ENCODE data around the gene RRAD. TPM values are rescaled to one million over a fixed set of nuclear protein-coding genes. Genes with fewer than 3 reads are reported as not detected.

RRAD gene
- total and polyA plus RNA-seq, 4 donors = 0.14 to 0.61 (median 0.54) TPM

- H3K9me3 ChIP-seq (ENCODE audit: control insufficient read depth in 4 of 4, low read length in 3 of 4) = no peaks in the 10 kb centered on the region
- H3K4me3 ChIP-seq (ENCODE audit: low read depth in 1 of 3, low read length in 3 of 3) = peak overlapping the region; percentile 68 to 82 (median 74)
- WGBS = 2% methylated on average over 23 of the region's 23 CpGs
- peak overlapping the region; percentile 75 to 80 for H3K27ac ChIP-seq (ENCODE audit: low read depth in 1 of 2, low read length in 2 of 2)
- no peak for DNase-seq (ENCODE audit: low spot score)
- TF ChIP-seq EGR1 (IDR thresholded peaks at IDR 0.05; ENCODE audit: low read depth in 2 of 2) (peak in 1 of 2 donors; percentile 88), MAX (IDR thresholded peaks at IDR 0.05) (no peak), SP1 (IDR thresholded peaks at IDR 0.05) (no peak)
- H3K9ac ChIP-seq (ENCODE audit: low read depth in 1 of 2, low read length in 2 of 2) = peak overlapping the region; percentile 55 to 81
- no peaks in the 10 kb centered on the region for H3K27me3 ChIP-seq (ENCODE audit: control insufficient read depth in 4 of 4, insufficient read depth in 4 of 4, low read length in 3 of 4)
- H3K36me3 ChIP-seq (ENCODE audit: control insufficient read depth in 4 of 4, insufficient read depth in 3 of 4, low read depth in 1 of 4, low read length in 3 of 4) = peaks cover 4 to 15% (median 10%) of the 10 kb centered on the region in 4 donors
- H3K4me1 ChIP-seq (ENCODE audit: control insufficient read depth in 4 of 4, insufficient read depth in 4 of 4, low read length in 3 of 4) = peaks cover 3 to 21% (median 17%) of the 10 kb centered on the region in 4 donors
Measured at GRCh38 chr16:66881014-66881417, 44.3 kb downstream of the RRAD start.

- Histone ChIP-seq H3K9ac (ENCODE audit: low read depth in 1 of 2, low read length in 2 of 2) (peak within 1 kb of the TSS; percentile 55 to 81), H3K27me3 (ENCODE audit: control insufficient read depth in 4 of 4, insufficient read depth in 4 of 4, low read length in 3 of 4) (no peaks in the 10 kb centered on the region), H3K4me1 (ENCODE audit: control insufficient read depth in 4 of 4, insufficient read depth in 4 of 4, low read length in 3 of 4) (peaks cover 3 to 21% (median 17%) of the 10 kb centered on the region in 4 donors), H3K9me3 (ENCODE audit: control insufficient read depth in 4 of 4, low read length in 3 of 4) (no peaks in the 10 kb centered on the region), H3K36me3 (ENCODE audit: control insufficient read depth in 4 of 4, insufficient read depth in 3 of 4, low read depth in 1 of 4, low read length in 3 of 4) (peaks cover 2 to 9% (median 9%) of the 10 kb centered on the region in 4 donors), H3K27ac (ENCODE audit: low read depth in 1 of 2, low read length in 2 of 2) (peak within 1 kb of the TSS; percentile 75 to 80), H3K4me3 (ENCODE audit: low read depth in 1 of 3, low read length in 3 of 3) (peak within 1 kb of the TSS; percentile 68 to 82 (median 74))
- under 1% methylated on average over 58 of the region's 58 CpGs for WGBS
- TF ChIP-seq SP1 (IDR thresholded peaks at IDR 0.05) (peak; percentile 97), GABPA (IDR thresholded peaks at IDR 0.05 in 1 of 2, conservative IDR thresholded peaks at IDR 0.05 in 1 of 2) (peak in 1 of 2 donors; percentile 65), YY1 (IDR thresholded peaks at IDR 0.05) (peak; percentile 53), RXRA (IDR thresholded peaks at IDR 0.05) (peak; percentile 32 to 68), HNF4A (conservative IDR thresholded peaks at IDR 0.05) (peak in 1 of 2 donors; percentile 20), HNF4G (IDR thresholded peaks at IDR 0.05) (no peak), EGR1 (IDR thresholded peaks at IDR 0.05; ENCODE audit: low read depth in 2 of 2) (peak; percentile 59 to 63), NR2F2 (IDR thresholded peaks at IDR 0.05) (no peak), MAX (IDR thresholded peaks at IDR 0.05) (no peak), REST (IDR thresholded peaks at IDR 0.05) (peak; percentile 75)
- DNase-seq (ENCODE audit: low spot score) = peak; percentile 86
Measured at GRCh38 chr16:66880288-66881013, 44.9 kb downstream of the RRAD start, which contains the start of gene PDP2. PDP2 (plus strand) TSS chr16:66880515; CDS start chr16:66884285, 3,770 bp downstream.

- no peaks in the 10 kb centered on the region for H3K9me3 ChIP-seq (ENCODE audit: control insufficient read depth in 4 of 4, low read length in 3 of 4)
- H3K27ac ChIP-seq (ENCODE audit: low read depth in 1 of 2, low read length in 2 of 2) = no peak overlapping the region
- no peak for TF ChIP-seq FOXA1 (IDR thresholded peaks at IDR 0.05)
- peak in 1 of 2 donors; percentile 33 for TF ChIP-seq RXRA (IDR thresholded peaks at IDR 0.05)
- TF ChIP-seq EGR1 (IDR thresholded peaks at IDR 0.05; ENCODE audit: low read depth in 2 of 2) = no peak
- no peak for TF ChIP-seq HNF4G (IDR thresholded peaks at IDR 0.05)
- no peak for TF ChIP-seq ATF3 (IDR thresholded peaks at IDR 0.05)
- no peak for TF ChIP-seq TAF1 (conservative IDR thresholded peaks at IDR 0.05)
- no peak for TF ChIP-seq SP1 (IDR thresholded peaks at IDR 0.05)
- TF ChIP-seq NR2F2 (IDR thresholded peaks at IDR 0.05) = no peak
- no peaks in the 10 kb centered on the region for H3K36me3 ChIP-seq (ENCODE audit: control insufficient read depth in 4 of 4, insufficient read depth in 3 of 4, low read depth in 1 of 4, low read length in 3 of 4)
- H3K9ac ChIP-seq (ENCODE audit: low read depth in 1 of 2, low read length in 2 of 2) = no peak overlapping the region
- peaks cover 3 to 24% (median 17%) of the 10 kb centered on the region in 4 donors for H3K4me1 ChIP-seq (ENCODE audit: control insufficient read depth in 4 of 4, insufficient read depth in 4 of 4, low read length in 3 of 4)
- no peaks in the 10 kb centered on the region for H3K27me3 ChIP-seq (ENCODE audit: control insufficient read depth in 4 of 4, insufficient read depth in 4 of 4, low read length in 3 of 4)
- H3K4me3 ChIP-seq (ENCODE audit: low read depth in 1 of 3, low read length in 3 of 3) = no peak overlapping the region
- 51% methylated on average over 5 of the region's 5 CpGs for WGBS
- DNase-seq (ENCODE audit: low spot score) = no peak
Measured at GRCh38 chr16:66878067-66878466, 47.3 kb downstream of the RRAD start.

All from liver (tissue), 9 donors.